GM12878 (cell line): ENCODE results near the gene LAMA4. TPM values are rescaled to one million over a fixed set of nuclear protein-coding genes. Genes with fewer than 3 reads are reported as not detected.

Source experiments
- E4F1 ChIP-seq: fragments of 450-650 bp; IDR thresholded peaks from 2 replicates; pipeline ENCODE4 v1.6.1; 2018; ENCODE audit warnings: borderline replicate concordance, mild to moderate bottlenecking; ENCODE audit not compliant: partially characterized antibody
- MEF2A ChIP-seq: IDR thresholded peaks from 2 replicates; pipeline ENCODE4 v1.6.1; 2011; ENCODE audit warnings: low read depth, mild to moderate bottlenecking, low read length, moderate library complexity; ENCODE audit not compliant: insufficient read depth
- MLLT1 ChIP-seq: fragments of 450-650 bp; IDR thresholded peaks from 2 replicates; pipeline ENCODE4 v1.6.1; 2016; ENCODE audit warnings: mild to moderate bottlenecking
- MXI1 ChIP-seq: fragments of 150-350 bp; IDR thresholded peaks from 2 replicates; pipeline ENCODE4 v1.6.1; 2011; ENCODE audit warnings: low read depth, mild to moderate bottlenecking, inconsistent platforms, low read length, improper control_type of control experiment
- NFYA ChIP-seq: IDR thresholded peaks from 2 replicates; pipeline ENCODE4 v1.6.1; 2011; ENCODE audit warnings: low read depth, mild to moderate bottlenecking, low read length, improper control_type of control experiment, borderline replicate concordance
- PML ChIP-seq: IDR thresholded peaks from 2 replicates; pipeline ENCODE4 v1.6.1; 2012; ENCODE audit warnings: low read length, inconsistent platforms
- RELB ChIP-seq: fragments of 450-650 bp; IDR thresholded peaks from 2 replicates; pipeline ENCODE4 v1.6.1; 2017; ENCODE audit warnings: low read depth, mild to moderate bottlenecking, moderate library complexity
- SPI1 ChIP-seq: IDR thresholded peaks from 2 replicates; pipeline ENCODE4 v1.6.1; 2011; ENCODE audit warnings: low read depth, mild to moderate bottlenecking, low read length, moderate library complexity, borderline replicate concordance; ENCODE audit not compliant: insufficient read depth
- polyA plus RNA-seq, 11 experiments: library from polyadenylated mRNA; depleted of rRNA in 4 of 11; unstranded in 6 of 11; stranded (reverse) in 5 of 11; fragments of >200 nt; fragmentation: Nextera tagmentation in 4 of 11; fragmentation: Illumina TruSeq in 1 of 11; extraction: Ambion mirVana in 4 of 11; extraction: Trizol in 1 of 11; gene quantifications; 1 replicate in 1 of 11; 2 replicates in 10 of 11; pipeline versions ENCODE4 v1.2.1 to v1.2.3, GENCODE V29; 2011 to 2016; ENCODE audit warnings: inconsistent platforms in 2 of 11, missing spikeins in 2 of 11, low read depth in 1 of 11
- total RNA-seq, 4 experiments: library from RNA; depleted of rRNA in 3 of 4; stranded (reverse); fragments of >200 nt in 3 of 4; fragmentation: Illumina TruSeq in 1 of 4; extraction: Trizol in 1 of 4; gene quantifications; 2 replicates each; pipeline versions ENCODE4 v1.2.1 to v1.2.3, GENCODE V29; 2013 to 2021

Gene LAMA4
- total and polyA plus RNA-seq, 10 of the 15 experiments (the other 5 are each of a cell fraction or from before 2014, with no cell fraction given) = 0.11 to 0.21 (median 0.14) TPM; not detected in 7

GRCh38 chr6:112194511-112194910 is 59.9 kb downstream of the LAMA4 start (continued):
- TF ChIP-seq MLLT1 (no peak), RELB (no peak), MEF2A (no peak), PML (no peak), SPI1 (no peak), MXI1 (no peak), NFYA (no peak), E4F1 (no peak)
